Measurements from ENCODE around the gene AXDND1.
"Not testable (repeated sequence)": the region's sequence is repeated elsewhere in the genome, so short reads cannot be mapped to it uniquely, and the experiment has no call there.

AXDND1 gene

DNA sequence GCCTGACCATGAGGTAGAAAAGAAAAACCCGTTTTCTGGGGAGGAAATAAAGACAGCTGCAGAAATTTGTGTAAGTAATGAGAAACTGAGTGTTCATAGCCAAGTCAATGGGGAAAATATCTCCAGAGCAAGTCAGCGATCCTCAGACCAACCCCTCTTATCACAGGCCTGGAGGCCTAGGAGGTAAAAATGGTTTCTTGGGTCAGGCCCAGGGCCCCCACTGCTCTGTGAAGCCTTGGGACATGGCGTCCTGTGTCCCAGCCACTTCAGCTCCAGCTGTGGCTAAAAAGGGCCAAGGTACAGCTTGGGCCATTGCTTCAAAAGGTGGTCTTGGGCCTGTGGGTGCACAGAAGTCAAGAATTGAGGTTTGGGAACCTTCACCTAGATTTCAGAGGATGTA is 108.9 kb downstream of the AXDND1 start:
- DNase-seq: no peak

DNA sequence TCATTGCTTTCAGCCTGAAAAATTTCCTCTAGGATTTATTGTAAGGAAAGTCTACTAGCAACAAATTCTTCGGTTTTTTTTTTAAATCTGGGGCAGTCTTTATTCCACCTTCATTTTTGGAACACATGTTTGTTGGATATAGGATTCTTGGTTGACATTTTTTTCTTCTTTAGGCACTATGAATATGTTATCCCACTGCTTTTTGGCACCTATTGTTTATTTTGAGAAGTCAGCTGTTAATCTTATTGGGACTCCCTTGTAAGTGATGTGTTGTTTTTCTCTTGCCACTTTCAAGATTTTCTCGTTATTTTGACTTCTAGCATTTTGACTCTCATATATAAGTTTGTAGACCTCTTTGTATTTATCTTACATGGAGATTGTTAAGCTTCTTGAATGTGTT is 110.7 kb downstream of the AXDND1 start:
- DNase-seq: no peak

DNA sequence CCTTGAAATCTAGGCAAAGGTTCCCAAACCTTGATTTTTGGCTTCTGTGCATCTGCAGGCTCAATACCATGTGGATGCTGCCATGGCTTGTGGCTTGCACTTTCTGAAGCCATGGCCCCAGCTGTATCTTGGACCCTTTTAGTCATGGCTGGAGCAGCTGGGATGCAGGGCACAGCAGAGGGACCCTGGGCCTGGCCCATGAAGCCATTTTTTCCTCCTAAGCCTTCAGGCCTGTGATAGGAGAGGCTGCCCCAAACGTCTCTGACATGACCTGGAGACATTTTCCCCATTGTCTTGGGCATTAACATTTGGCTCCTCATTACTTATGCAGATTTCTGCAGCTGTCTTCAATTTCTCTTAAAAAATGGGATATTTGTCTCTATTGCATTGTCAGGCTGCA is 112.6 kb downstream of the AXDND1 start:
- no peak for DNase-seq

GRCh38 chr1:179490611-179491010 is 124.8 kb downstream of the AXDND1 start:
- DNase-seq: no peak

- no peak for DNase-seq
These were observed 127.6 kb downstream of the AXDND1 start for GRCh38 chr1:179493323-179493722.

DNA sequence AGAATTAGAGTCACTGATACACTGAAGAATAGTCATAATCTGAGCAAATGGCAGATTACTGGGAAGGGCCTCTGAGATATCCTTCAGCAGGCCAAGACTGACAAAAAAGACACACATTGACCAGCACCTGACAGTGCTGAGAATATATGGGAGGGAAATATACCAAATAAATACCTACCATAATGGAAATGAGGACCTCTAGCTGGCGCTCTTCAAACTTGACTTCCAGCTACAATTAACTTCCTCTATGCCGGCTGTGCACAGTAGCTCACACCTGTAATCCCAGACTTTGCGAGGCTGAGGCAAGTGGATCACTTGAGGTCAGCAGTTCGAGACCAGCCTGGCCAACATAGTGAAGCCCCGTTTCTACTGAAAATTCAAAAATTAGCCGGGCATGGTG is 140.4 kb downstream of the AXDND1 start:
- no peak for DNase-seq

GRCh38 chr1:179509384-179509783 is 143.6 kb downstream of the AXDND1 start:
- DNase-seq: no peak

- no peak for DNase-seq
These were observed 144.3 kb downstream of the AXDND1 start for GRCh38 chr1:179510038-179510437.

DNA sequence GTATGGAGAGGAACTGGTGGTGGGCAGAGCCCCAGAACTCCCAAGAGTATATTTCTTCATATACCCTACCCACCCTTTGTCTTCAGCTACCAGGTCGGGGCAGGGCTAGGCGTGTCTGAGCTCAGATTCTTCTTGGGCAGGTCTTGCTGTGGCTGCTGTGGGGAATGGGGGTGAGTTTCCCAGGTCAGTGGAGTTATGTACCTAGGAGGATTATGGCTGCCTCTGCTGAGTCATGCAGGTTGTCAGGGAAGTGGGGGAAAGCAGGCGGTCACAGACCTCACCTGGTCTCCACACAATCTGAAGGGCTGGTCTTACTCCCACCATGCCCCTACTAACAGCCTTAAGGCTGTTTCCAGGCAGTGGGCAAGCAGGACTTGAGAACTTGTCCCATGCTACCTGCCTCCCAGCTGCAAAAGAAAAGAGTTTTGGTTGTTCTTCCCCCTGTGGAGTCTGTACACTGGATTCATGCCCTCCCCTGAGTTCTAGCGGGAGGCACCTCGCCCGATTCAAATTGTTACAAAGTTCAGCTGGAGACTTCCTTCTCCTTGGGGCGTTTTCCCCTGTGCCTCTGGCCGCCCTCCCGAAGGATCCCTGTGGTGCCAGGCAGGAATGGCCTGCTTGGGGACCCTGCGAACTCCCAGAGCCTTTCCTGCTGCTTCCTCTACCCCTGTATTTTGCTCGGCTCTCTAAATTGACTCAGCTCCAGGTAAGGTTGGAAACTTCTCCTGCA is 151.4 kb downstream of the AXDND1 start:
- no peak for DNase-seq

GRCh38 chr1:179518544-179518943 is 152.8 kb downstream of the AXDND1 start:
- DNase-seq: not testable (repeated sequence)

- no peak for DNase-seq
These were observed 163.9 kb downstream of the AXDND1 start for GRCh38 chr1:179529482-179530195.

DNA sequence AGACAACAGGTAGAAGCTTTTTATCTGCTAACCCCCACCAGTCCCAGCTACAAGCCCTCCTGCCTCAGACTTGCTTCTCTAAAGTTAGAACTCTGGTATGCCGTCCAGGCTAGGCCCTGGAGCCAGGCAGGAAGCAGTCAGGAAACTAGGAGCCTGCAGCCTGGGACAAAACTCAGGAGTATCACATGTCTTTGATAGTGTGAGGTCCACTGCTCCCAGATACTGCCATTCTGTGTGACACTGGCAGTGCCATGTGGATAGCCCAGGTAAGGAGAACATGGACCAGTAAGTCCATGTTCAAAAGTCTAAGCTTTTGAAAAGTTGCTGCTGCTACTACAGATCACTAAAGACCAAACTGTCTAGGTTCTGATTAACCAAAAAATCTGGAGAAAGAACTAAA is 164.6 kb downstream of the AXDND1 start:
- no peak for DNase-seq

DNA sequence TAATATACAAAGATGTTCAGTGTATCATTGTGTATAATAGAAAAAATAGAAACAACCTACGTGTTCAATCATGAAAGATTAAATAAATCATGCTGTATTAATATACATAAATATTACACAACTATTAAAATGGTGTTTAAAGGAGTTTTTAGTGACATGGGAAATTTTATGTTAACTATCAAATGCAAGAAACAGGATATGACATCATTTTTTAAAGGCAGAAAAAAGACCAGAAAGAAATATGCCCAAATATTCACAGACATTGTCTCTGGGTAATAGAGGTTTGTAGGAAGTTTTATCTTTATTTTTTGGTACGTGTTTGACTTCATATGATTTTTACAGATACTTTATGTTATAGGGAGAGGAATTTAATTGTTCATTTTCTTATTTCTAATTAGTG is 176.0 kb downstream of the AXDND1 start:
- DNase-seq: no peak

- no peak for DNase-seq
These were observed 179.6 kb downstream of the AXDND1 start for GRCh38 chr1:179545321-179545720.

DNA sequence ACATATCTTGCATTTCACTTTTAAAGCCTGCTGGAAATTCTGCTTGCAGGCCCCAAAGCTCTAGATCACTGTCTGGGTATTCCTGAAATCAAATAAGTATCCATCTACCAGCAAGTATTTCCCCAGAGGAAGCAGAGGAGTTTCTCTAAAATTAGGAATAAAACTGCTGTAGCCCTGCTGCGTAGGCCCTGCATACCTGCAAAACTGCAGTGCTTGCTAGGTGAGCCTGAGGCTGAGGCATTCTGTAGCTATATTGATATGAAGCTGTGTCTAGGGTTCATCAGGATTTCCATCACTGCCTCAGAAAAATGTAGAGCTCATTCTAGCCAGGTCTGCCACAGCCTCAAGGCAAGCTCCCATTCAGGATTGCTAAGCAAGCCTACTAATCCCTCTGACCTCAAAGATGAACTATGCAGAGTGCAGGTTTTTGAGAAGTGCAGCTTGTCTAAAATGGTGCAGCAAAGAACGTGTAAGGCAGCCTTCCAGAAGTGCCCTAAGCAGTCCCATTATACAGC is 181.3 kb downstream of the AXDND1 start:
- no peak for DNase-seq

GRCh38 chr1:179548666-179549367 is 183.0 kb downstream of the AXDND1 start:
- no peak for DNase-seq

GRCh38 chr1:179549368-179549700 is 183.6 kb downstream of the AXDND1 start:
- no peak for DNase-seq

DNA sequence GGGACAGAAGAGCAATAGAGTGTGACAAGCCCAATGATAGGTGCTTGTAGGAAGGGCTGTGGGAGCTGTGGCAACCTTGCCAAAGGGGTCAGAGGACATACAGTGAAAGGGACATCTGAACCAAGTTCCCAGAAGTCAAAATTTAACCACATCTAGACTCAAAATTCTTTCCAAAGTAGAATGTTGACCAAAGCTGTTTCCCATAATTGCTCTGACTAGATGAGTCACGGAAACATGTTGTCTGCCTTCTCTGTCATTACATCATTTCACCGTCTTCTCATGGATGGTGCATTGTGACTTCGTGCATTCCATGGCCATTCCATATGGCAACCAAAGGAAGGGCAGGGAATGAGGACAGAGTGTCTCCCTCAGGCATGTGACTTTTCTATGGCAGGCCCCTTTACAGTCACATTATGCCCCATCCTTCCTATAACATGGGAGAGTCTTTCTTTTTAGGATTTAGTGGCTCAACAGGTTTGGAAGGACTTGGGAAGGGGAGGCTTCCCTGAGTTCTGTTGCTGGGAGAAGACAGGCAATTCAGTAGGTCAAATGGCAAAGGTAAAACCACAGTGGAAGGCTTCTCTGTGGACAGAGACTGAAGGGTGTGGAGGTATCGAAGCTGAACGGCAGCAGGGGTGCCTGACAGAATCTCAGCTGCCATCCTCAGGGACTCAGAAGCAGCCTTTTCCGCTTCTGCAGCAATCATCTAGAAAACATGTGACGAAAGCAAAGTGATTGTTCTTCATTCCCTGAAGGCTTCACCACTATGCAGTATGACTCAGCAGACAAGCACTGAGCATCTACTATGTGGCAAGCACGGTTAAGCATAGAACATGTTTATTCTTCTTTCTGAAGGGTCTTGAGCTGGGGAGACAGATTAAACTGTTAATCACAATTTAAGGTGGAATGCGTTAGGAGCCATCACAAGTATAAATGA is 185.2 kb downstream of the AXDND1 start:
- DNase-seq: no peak

DNA sequence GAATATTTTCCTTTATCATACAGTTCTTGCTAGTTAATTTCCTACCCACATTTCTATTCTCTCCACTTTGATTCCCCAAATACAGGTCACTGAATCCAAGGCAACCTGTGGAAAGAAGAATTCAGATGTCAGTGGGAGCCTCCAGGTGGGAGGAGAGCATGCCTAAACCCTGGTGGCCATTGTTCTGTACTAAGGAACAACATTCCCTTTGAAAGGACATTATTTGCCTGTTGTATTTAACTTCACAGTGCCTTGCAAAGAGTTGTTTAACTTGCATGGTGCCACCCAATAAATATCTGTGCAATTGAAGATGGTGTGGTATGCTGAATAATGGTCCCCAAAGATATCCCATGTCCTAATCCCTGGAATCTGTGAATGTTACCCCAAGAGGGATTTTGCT is 188.7 kb downstream of the AXDND1 start:
- no peak for DNase-seq

DNA sequence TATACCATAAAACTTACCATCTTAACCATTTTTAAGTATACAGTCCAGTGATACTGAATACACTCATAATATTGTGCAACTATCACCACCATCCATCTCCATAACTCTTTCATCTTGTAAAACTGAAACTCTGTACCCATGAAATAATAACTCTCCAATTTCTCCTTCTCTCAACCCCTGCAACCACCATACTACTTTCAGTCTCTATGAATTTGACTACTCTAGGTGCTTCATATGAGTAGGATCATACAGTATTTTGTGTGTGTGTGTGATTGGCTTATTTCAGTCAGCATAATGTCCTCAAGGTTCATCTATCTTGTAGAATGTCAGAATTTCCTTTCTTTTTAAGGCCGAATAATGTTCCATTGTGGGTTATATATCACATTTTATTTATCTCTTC is 192.3 kb downstream of the AXDND1 start:
- no peak for DNase-seq

GRCh38 chr1:179575497-179576314 is 209.9 kb downstream of the AXDND1 start, which contains the start of gene NPHS2:
Gene NPHS2 (minus strand): TSS chr1:179575948. CDS start chr1:179575864, 84 bp downstream.
- DNase-seq: no peak

DNA sequence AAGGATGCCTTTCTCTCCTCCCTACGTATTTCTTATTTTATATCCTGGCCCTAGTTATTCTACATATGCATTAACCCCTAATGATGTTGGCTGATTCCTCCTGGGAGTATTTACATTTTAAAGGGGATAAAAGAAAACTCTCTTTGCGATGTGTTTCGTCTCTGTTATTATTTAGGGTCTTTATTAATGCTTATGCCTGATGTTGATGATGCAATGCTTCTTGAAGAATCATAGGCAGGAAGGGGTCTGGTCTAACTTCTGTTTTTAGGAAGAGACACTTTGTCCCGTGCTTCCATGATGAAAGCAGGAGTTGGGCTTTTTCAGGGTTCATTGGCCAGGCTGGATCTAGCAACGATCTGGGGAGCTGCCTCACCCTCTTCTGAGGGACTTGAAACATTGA is 210.7 kb downstream of the AXDND1 start:
- DNase-seq: no peak
